HUES64 (cell line): ENCODE data around the gene SCGB1A1.

ENCODE experiments used
- H3K27ac ChIP-seq: 2 replicates; pipeline ENCODE4 v1.7.0; 2013; ENCODE audit warnings: low read depth, low read length, inconsistent platforms
- H3K27me3 ChIP-seq: 2 replicates; pipeline ENCODE4 v1.6.1; 2013; ENCODE audit warnings: mild to moderate bottlenecking, low read length; ENCODE audit not compliant: insufficient read depth
- H3K36me3 ChIP-seq: 2 replicates; pipeline ENCODE4 v1.6.1; 2013; ENCODE audit warnings: mild to moderate bottlenecking, low read length; ENCODE audit not compliant: insufficient read depth
- H3K4me1 ChIP-seq: 2 replicates; pipeline ENCODE4 v1.6.1; 2013; ENCODE audit warnings: mild to moderate bottlenecking, low read length, moderate library complexity; ENCODE audit not compliant: insufficient read depth
- H3K4me3 ChIP-seq: 2 replicates; pipeline ENCODE4 v1.5.1; 2013; ENCODE audit warnings: mild to moderate bottlenecking, low read length, moderate library complexity
- H3K9ac ChIP-seq: 2 replicates; pipeline ENCODE4 v1.6.1; 2013; ENCODE audit warnings: mild to moderate bottlenecking, low read depth, low read length
- H3K9me3 ChIP-seq: 2 replicates; pipeline ENCODE4 v1.6.1; 2013; ENCODE audit warnings: low read depth, low read length; ENCODE audit not compliant: insufficient read depth
- WGBS: fragments of 150-250, 120-280 bp; methylation state at CpG from one replicate; pipeline ENCODE4 v1.1.7; 2013; ENCODE audit warnings: missing lambda C conversion rate; 5-methylcytosine and 5-hydroxymethylcytosine counted together

Gene SCGB1A1

GRCh38 chr11:62409831-62410230, 9.0 kb upstream of the SCGB1A1 start:
- Histone ChIP-seq H3K36me3 (no peaks in the 10 kb centered on the region), H3K9me3 (no peaks in the 10 kb centered on the region), H3K27ac (no peak overlapping the region), H3K4me3 (no peak overlapping the region), H3K9ac (no peak overlapping the region), H3K4me1 (no peaks in the 10 kb centered on the region), H3K27me3 (no peaks in the 10 kb centered on the region)
- WGBS, result 92% methylated on average over 8 of the region's 8 CpGs

- H3K4me3 ChIP-seq, result no peak overlapping the region
- H3K27ac ChIP-seq, result no peak overlapping the region
- no peaks in the 10 kb centered on the region for H3K9me3 ChIP-seq
- no peaks in the 10 kb centered on the region for H3K27me3 ChIP-seq
- H3K4me1 ChIP-seq, result no peaks in the 10 kb centered on the region
- H3K36me3 ChIP-seq, result no peaks in the 10 kb centered on the region
- H3K9ac ChIP-seq, result no peak overlapping the region
- WGBS, result 82% methylated on average over 8 of the region's 8 CpGs
Measured at GRCh38 chr11:62410972-62411371, 7.9 kb upstream of the SCGB1A1 start.

- H3K4me3 ChIP-seq, result no peak overlapping the region
- no peaks in the 10 kb centered on the region for H3K36me3 ChIP-seq
- WGBS, result 95% methylated on average over 5 of the region's 5 CpGs
- no peaks in the 10 kb centered on the region for H3K27me3 ChIP-seq
- H3K27ac ChIP-seq, result no peak overlapping the region
- H3K9me3 ChIP-seq, result no peaks in the 10 kb centered on the region
- H3K4me1 ChIP-seq, result no peaks in the 10 kb centered on the region
- no peak overlapping the region for H3K9ac ChIP-seq
Measured at GRCh38 chr11:62411524-62411923, 7.3 kb upstream of the SCGB1A1 start.

- Histone ChIP-seq H3K9ac (no peak overlapping the region), H3K4me1 (no peaks in the 10 kb centered on the region), H3K27me3 (no peaks in the 10 kb centered on the region), H3K9me3 (no peaks in the 10 kb centered on the region), H3K4me3 (no peak overlapping the region), H3K27ac (no peak overlapping the region), H3K36me3 (no peaks in the 10 kb centered on the region)
- 90% methylated on average over 8 of the region's 8 CpGs for WGBS
Measured at GRCh38 chr11:62413060-62413696, 5.7 kb upstream of the SCGB1A1 start.

- H3K9ac ChIP-seq, result no peak overlapping the region
- H3K4me3 ChIP-seq, result no peak overlapping the region
- no peak overlapping the region for H3K27ac ChIP-seq
- WGBS, result 92% methylated on average over 12 of the region's 12 CpGs
- H3K9me3 ChIP-seq, result no peaks in the 10 kb centered on the region
- H3K27me3 ChIP-seq, result no peaks in the 10 kb centered on the region
- no peaks in the 10 kb centered on the region for H3K36me3 ChIP-seq
- no peaks in the 10 kb centered on the region for H3K4me1 ChIP-seq
Measured at GRCh38 chr11:62416596-62416995, 2.2 kb upstream of the SCGB1A1 start.

- H3K27me3 ChIP-seq, result peaks cover 4% of the 10 kb centered on the region; the same call in 1 of the 2 replicates
- no peaks in the 10 kb centered on the region for H3K36me3 ChIP-seq
- 96% methylated on average over 5 of the region's 5 CpGs for WGBS
- no peaks in the 10 kb centered on the region for H3K9me3 ChIP-seq
- no peaks in the 10 kb centered on the region for H3K4me1 ChIP-seq
- no peak overlapping the region for H3K9ac ChIP-seq
- H3K27ac ChIP-seq, result no peak overlapping the region
- H3K4me3 ChIP-seq, result no peak overlapping the region
Measured at GRCh38 chr11:62418136-62418535, 697 bp upstream of the SCGB1A1 start.

GRCh38 chr11:62419314-62419929, 589 bp downstream of the SCGB1A1 start:
- Histone ChIP-seq H3K27ac (no peak overlapping the region), H3K4me3 (no peak overlapping the region), H3K27me3 (peaks cover 10% of the 10 kb centered on the region), H3K4me1 (no peaks in the 10 kb centered on the region; the same call in 1 of the 2 replicates), H3K9me3 (no peaks in the 10 kb centered on the region), H3K9ac (no peak overlapping the region), H3K36me3 (no peaks in the 10 kb centered on the region)
- WGBS, result 88% methylated on average over 5 of the region's 5 CpGs

- Histone ChIP-seq H3K27ac (no peak overlapping the region), H3K9me3 (no peaks in the 10 kb centered on the region), H3K9ac (no peak overlapping the region), H3K27me3 (peaks cover 12% of the 10 kb centered on the region), H3K4me1 (no peaks in the 10 kb centered on the region; the same call in 1 of the 2 replicates), H3K36me3 (no peaks in the 10 kb centered on the region), H3K4me3 (no peak overlapping the region)
- 95% methylated on average over 1 of the region's 1 CpG for WGBS
Measured at GRCh38 chr11:62419943-62420342, 1.1 kb downstream of the SCGB1A1 start.

GRCh38 chr11:62420882-62421281, 2.0 kb downstream of the SCGB1A1 start:
- H3K9ac ChIP-seq, result no peak overlapping the region
- no peaks in the 10 kb centered on the region; the same call in 1 of the 2 replicates for H3K4me1 ChIP-seq
- 93% methylated on average over 1 of the region's 3 CpGs for WGBS
- no peaks in the 10 kb centered on the region for H3K9me3 ChIP-seq
- no peak overlapping the region for H3K27ac ChIP-seq
- no peak overlapping the region for H3K4me3 ChIP-seq
- no peaks in the 10 kb centered on the region for H3K36me3 ChIP-seq
- peaks cover 12% of the 10 kb centered on the region for H3K27me3 ChIP-seq

GRCh38 chr11:62421996-62422395, 3.2 kb downstream of the SCGB1A1 start:
- no peaks in the 10 kb centered on the region for H3K36me3 ChIP-seq
- 92% methylated on average over 7 of the region's 7 CpGs for WGBS
- H3K27ac ChIP-seq, result no peak overlapping the region
- H3K27me3 ChIP-seq, result peaks cover 12% of the 10 kb centered on the region
- H3K4me1 ChIP-seq, result peaks cover 3% of the 10 kb centered on the region; the same call in 1 of the 2 replicates
- H3K9ac ChIP-seq, result no peak overlapping the region
- no peaks in the 10 kb centered on the region for H3K9me3 ChIP-seq
- H3K4me3 ChIP-seq, result no peak overlapping the region

GRCh38 chr11:62423012-62423411, 4.2 kb downstream of the SCGB1A1 start:
- Histone ChIP-seq H3K36me3 (no peaks in the 10 kb centered on the region), H3K9me3 (no peaks in the 10 kb centered on the region), H3K27ac (no peak overlapping the region), H3K4me1 (peaks cover 3% of the 10 kb centered on the region; the same call in 1 of the 2 replicates), H3K9ac (no peak overlapping the region), H3K4me3 (no peak overlapping the region), H3K27me3 (peaks cover 12% of the 10 kb centered on the region)
- WGBS, result 59% methylated on average over 4 of the region's 4 CpGs
